Suprapubic skin (tissue), 4 donors: Measurements from ENCODE around the gene ZNF324B. TPM values are rescaled to one million over a fixed set of nuclear protein-coding genes. Genes with fewer than 3 reads are reported as not detected.
A peak's percentile ranks its signal among the peaks of the same experiment; 100 is the strongest.
"Not testable (repeated sequence)": the region's sequence is repeated elsewhere in the genome, so short reads cannot be mapped to it uniquely, and the experiment has no call there.

ENCODE experiments used
- DNase-seq, 2 donors: peaks; one replicate each; pipeline ENCODE4 v3.0.0-alpha.2; 2019; ENCODE audit warnings: low spot score in 2 of 2
- H3K27ac ChIP-seq: fragments of 200-600 bp; sonication (generic); one replicate; pipeline ENCODE4 v1.5.1; 2019
- H3K27me3 ChIP-seq: fragments of 200-600 bp; sonication (generic); one replicate; pipeline ENCODE4 v1.5.1; 2019
- H3K36me3 ChIP-seq: fragments of 200-600 bp; sonication (generic); one replicate; pipeline ENCODE4 v1.5.1; 2019
- H3K4me1 ChIP-seq: fragments of 200-600 bp; sonication (generic); one replicate; pipeline ENCODE4 v1.5.1; 2019
- H3K4me3 ChIP-seq: fragments of 200-600 bp; sonication (generic); one replicate; pipeline ENCODE4 v1.5.1; 2019; ENCODE audit warnings: mild to moderate bottlenecking
- H3K9me3 ChIP-seq: fragments of 200-600 bp; sonication (generic); one replicate; pipeline ENCODE4 v1.5.1; 2019
- EP300 ChIP-seq: sonication (generic); formaldehyde crosslinking; IDR thresholded peaks from one replicate; pipeline ENCODE4 v1.6.1; 2017; ENCODE audit warnings: antibody characterized with exemption
- POLR2A ChIP-seq, 2 donors: fragments of 450-650 bp; IDR thresholded peaks; one replicate each; pipeline ENCODE4 v1.6.1; 2017; ENCODE audit warnings: antibody characterized with exemption in 2 of 2, mild to moderate bottlenecking in 2 of 2, moderate library complexity in 2 of 2
- POLR2AphosphoS5 ChIP-seq, 3 donors: sonication (generic); formaldehyde crosslinking; IDR thresholded peaks; one replicate each; pipeline ENCODE4 v1.6.1; 2017; ENCODE audit warnings: antibody characterized with exemption in 3 of 3
- WGBS: methylation state at CpG from one replicate; pipeline ENCODE4 v1.1.5; 2018; 5-methylcytosine and 5-hydroxymethylcytosine counted together
- total RNA-seq, 4 donors: library from RNA; depleted of rRNA; stranded (reverse); fragments of >200 nt; gene quantifications; one replicate each; pipeline ENCODE4 v1.1.0, GENCODE V29; 2016
- TF ChIP-seq, protein P1 (sequence below), 2 donors: fragments of 200-600 bp in 1 of 2; fragments of 450-650 bp in 1 of 2; sonication (generic) in 1 of 2; IDR thresholded peaks; one replicate each; pipeline ENCODE4 v1.5.1; 2016 to 2019; ENCODE audit warnings: antibody characterized with exemption in 2 of 2, mild to moderate bottlenecking in 1 of 2, moderate library complexity in 1 of 2

ZNF324B gene
- total RNA-seq, 4 donors from 2014 or later, result 9.7 to 28.7 (median 13.8) TPM

DNA sequence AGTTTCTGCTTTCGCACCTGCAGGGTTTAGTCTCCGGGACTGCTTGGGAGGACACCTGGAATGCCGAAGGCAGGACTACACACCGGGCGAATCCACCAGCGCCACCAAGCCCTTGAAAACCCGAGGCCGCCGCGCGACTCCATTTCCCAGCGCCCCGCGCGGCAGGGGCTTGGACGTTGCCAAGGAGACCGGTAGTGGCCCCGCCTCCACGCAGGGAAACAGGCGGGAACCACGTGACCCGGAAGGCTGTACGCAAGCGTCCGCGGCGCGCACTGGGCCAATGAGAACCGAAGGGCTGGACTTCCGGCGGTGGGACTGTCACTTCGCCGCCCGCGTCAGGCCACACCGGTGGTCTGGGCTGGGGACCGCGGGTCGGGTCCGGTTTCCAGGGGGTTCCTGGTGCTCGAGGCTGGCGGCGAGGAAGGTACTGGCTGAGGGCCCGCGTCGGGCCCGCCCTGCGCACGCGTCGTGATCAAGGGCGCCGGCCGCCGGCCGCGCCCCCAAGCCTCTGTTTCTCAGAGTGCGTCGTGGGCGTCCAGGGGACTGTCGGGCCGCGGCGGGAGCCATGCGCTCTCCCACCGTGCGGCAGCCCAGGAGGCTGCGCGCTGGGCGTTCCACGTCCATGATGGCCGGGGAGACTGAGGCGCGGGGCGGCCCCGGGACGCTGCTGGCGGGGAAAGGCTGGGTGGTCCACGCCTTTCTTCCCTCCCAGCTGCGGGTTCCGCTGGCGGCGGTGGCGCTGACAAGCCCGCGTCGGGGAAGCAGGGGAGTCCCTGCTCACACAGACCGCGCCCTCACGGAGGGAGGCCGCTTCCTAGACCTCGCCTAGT, 15.6 kb downstream of the ZNF324B start, which contains the start of gene ZNF324:
Gene ZNF324 (plus strand): TSS at position 321 of the 830 bp plus-strand sequence. CDS start 2,106 bp downstream, outside the sequence.
- WGBS, result 0% methylated on average over 18 of the region's 92 CpGs
- H3K36me3 ChIP-seq, result peaks cover 29% of the 10 kb centered on the region
- peak within 1 kb of the TSS; percentile 79 for H3K27ac ChIP-seq
- no peaks in the 10 kb centered on the region for H3K9me3 ChIP-seq
- peaks cover 22% of the 10 kb centered on the region for H3K4me1 ChIP-seq
- H3K4me3 ChIP-seq, result peak within 1 kb of the TSS; percentile 100
- peak; percentile 99 for DNase-seq
- TF ChIP-seq EP300 (no peak), POLR2AphosphoS5 (IDR thresholded peaks at IDR 0.05) (peak in 1 of 3 donors; percentile 12), POLR2A (IDR thresholded peaks at IDR 0.05) (peak in 1 of 2 donors; percentile 54)
- TF ChIP-seq, protein P1, sequence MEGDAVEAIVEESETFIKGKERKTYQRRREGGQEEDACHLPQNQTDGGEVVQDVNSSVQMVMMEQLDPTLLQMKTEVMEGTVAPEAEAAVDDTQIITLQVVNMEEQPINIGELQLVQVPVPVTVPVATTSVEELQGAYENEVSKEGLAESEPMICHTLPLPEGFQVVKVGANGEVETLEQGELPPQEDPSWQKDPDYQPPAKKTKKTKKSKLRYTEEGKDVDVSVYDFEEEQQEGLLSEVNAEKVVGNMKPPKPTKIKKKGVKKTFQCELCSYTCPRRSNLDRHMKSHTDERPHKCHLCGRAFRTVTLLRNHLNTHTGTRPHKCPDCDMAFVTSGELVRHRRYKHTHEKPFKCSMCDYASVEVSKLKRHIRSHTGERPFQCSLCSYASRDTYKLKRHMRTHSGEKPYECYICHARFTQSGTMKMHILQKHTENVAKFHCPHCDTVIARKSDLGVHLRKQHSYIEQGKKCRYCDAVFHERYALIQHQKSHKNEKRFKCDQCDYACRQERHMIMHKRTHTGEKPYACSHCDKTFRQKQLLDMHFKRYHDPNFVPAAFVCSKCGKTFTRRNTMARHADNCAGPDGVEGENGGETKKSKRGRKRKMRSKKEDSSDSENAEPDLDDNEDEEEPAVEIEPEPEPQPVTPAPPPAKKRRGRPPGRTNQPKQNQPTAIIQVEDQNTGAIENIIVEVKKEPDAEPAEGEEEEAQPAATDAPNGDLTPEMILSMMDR (IDR thresholded peaks at IDR 0.05), result no peak
- H3K27me3 ChIP-seq, result no peaks in the 10 kb centered on the region

DNA sequence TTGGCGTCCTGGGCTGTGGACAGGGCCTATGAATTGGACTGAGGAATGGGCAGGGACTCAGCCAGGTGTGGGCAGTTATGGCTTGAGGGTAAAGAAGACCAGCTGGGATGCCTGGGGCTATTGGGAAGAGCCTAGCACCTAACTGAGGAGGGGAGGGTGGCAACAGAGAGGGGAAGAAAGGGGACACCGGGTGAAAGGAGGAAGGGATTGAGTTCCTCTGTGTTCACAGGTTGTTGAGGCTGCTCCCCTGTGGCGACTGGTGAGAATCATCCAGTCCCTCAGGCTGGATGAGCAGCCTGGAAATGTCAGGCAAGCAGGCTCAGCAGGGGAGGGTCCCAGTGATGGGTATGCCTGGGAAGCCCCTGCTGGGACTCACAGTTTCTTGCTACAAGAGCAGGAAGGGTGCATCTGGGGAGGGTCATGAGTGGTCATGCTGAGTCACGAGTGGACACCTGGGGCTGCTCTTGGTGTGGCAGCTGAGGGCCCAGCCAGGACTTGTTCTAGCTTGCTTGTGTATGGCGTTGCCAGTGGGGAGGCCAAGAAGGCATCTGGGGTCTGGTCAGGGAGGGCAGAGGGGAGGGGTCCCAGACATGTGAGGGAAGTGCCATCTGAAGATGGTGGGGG, 16.9 kb downstream of the ZNF324B start:
- peaks cover 41% of the 10 kb centered on the region for H3K36me3 ChIP-seq
- H3K27ac ChIP-seq, result no peak overlapping the region
- H3K4me1 ChIP-seq, result peaks cover 22% of the 10 kb centered on the region
- DNase-seq, result no peak
- no peaks in the 10 kb centered on the region for H3K9me3 ChIP-seq
- 60% methylated on average over 5 of the region's 5 CpGs for WGBS
- H3K27me3 ChIP-seq, result no peaks in the 10 kb centered on the region
- peak overlapping the region; percentile 100 for H3K4me3 ChIP-seq
- TF ChIP-seq, protein P1 (IDR thresholded peaks at IDR 0.05), result no peak
- TF ChIP-seq POLR2AphosphoS5 (IDR thresholded peaks at IDR 0.05), result no peak

DNA sequence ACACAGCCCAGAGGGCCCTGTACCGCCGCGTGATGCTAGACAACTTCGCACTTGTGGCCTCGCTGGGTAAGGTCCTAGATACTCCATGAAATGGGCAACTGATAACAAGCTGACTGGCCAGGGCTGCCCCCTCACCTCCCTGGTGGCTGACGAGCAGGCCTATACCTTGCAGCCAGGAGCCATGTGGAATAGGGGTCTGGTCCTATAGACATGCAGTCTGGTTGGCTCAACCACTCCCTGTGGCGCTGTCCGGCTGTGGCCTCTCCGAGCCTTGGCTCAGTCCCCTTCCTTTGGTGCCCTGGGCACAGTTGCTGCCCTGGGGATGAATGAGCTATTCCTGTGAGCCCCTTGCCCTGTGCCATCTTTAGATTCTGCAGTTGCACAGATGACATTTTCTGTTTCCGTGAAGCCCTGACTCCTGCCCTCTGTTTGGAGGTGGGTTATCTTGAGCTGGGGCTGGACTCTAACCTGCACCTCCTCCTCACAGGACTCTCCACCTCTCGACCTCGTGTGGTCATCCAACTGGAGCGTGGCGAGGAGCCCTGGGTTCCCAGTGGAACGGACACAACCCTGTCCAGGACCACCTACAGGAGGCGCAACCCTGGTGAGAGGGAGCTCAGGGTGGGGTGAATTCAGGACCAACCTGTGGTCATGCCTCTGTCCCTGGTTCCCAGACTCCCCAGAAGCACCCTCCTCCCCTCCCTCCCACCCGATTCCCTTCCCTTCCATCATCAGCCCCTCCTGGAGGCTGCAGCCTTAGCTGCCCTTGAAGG, 18.0 kb downstream of the ZNF324B start:
- H3K36me3 ChIP-seq, result peaks cover 44% of the 10 kb centered on the region
- DNase-seq, result no peak
- H3K9me3 ChIP-seq, result no peaks in the 10 kb centered on the region
- H3K4me1 ChIP-seq, result peaks cover 22% of the 10 kb centered on the region
- H3K27ac ChIP-seq, result no peak overlapping the region
- TF ChIP-seq EP300 (no peak), POLR2AphosphoS5 (IDR thresholded peaks at IDR 0.05) (no peak), POLR2A (IDR thresholded peaks at IDR 0.05) (no peak)
- TF ChIP-seq, protein P1 (IDR thresholded peaks at IDR 0.05), result no peak
- no peak overlapping the region for H3K4me3 ChIP-seq
- H3K27me3 ChIP-seq, result no peaks in the 10 kb centered on the region
- 93% methylated on average over 8 of the region's 17 CpGs for WGBS

DNA sequence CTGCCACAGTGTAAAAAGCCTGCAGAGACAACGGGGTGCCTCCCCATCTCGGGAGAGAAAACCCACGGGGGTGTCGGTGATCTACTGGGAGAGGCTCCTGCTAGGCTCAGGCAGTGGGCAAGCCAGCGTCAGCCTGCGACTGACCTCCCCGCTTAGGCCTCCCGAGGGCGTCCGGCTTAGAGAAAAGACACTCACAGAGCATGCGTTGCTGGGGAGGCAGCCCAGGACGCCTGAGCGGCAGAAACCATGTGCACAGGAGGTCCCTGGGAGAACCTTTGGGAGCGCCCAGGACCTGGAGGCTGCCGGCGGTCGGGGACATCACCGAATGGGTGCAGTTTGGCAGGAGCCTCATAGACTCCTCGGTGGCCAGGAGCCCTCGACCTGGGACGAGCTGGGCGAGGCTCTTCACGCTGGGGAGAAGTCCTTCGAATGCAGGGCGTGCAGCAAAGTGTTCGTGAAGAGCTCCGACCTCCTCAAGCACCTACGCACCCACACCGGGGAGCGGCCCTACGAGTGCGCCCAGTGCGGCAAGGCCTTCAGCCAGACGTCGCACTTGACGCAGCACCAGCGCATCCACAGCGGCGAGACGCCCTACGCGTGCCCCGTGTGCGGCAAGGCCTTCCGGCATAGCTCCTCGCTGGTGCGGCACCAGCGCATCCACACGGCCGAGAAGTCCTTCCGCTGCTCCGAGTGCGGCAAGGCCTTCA, 19.6 kb downstream of the ZNF324B start:
- DNase-seq, H3K27ac ChIP-seq, H3K9me3 ChIP-seq, H3K4me3 ChIP-seq, H3K27me3 ChIP-seq: not testable (repeated sequence)
- H3K36me3 ChIP-seq, result peaks cover 44% of the 10 kb centered on the region
- no CpG with 5 or more reads among the region's 53 CpGs for WGBS
- peaks cover 30% of the 10 kb centered on the region for H3K4me1 ChIP-seq

DNA sequence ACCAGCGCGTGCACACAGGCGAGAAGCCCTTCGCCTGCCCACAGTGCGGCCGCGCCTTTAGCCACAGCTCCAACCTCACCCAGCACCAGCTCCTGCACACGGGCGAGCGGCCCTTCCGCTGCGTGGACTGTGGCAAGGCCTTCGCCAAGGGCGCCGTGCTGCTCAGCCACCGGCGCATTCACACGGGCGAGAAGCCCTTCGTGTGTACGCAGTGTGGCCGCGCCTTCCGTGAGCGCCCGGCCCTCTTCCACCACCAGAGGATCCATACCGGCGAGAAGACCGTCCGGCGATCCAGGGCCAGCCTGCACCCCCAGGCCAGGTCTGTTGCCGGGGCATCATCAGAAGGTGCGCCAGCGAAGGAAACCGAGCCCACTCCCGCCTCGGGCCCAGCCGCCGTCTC, 20.3 kb downstream of the ZNF324B start:
- no peak for DNase-seq
- WGBS, result 96% methylated on average over 14 of the region's 39 CpGs
- Histone ChIP-seq H3K4me3 (no peak overlapping the region), H3K36me3 (peaks cover 44% of the 10 kb centered on the region), H3K27ac (no peak overlapping the region), H3K9me3 (no peaks in the 10 kb centered on the region), H3K27me3 (no peaks in the 10 kb centered on the region), H3K4me1 (peaks cover 31% of the 10 kb centered on the region)
- TF ChIP-seq POLR2A (IDR thresholded peaks at IDR 0.05) (no peak), EP300 (no peak), POLR2AphosphoS5 (IDR thresholded peaks at IDR 0.05) (no peak)
- TF ChIP-seq, protein P1 (IDR thresholded peaks at IDR 0.05), result no peak
